ENCODE results near the gene ESRRB.

GRCh38 chr14:76525106-76525821 is 149.3 kb downstream of the ESRRB start:
- TF ChIP-seq CTCF (conservative IDR thresholded peaks at IDR 0.05; ENCODE audit: low read length) (no peak), EZH2phosphoT487 (IDR thresholded peaks at IDR 0.05; ENCODE audit: borderline replicate concordance) (no peak)
